Caco-2 (cell line): ENCODE measurements around the gene NTRK1. TPM values are rescaled to one million over a fixed set of nuclear protein-coding genes. Genes with fewer than 3 reads are reported as not detected.
"Not testable (repeated sequence)": the region's sequence is repeated elsewhere in the genome, so short reads cannot be mapped to it uniquely, and the experiment has no call there.

ENCODE experiments used
- BruUV-seq: library from RNA; stranded (reverse); fragments of 400-500 nt; replicated peaks from 2 replicates; lab custom pipeline; 2021; lab: Mats Ljungman, UMichigan
- CTCF ChIA-PET: fragments of 300-600 bp; sonication (Branson Sonifier 250); formaldehyde crosslinking; loops from one replicate; lab custom pipeline; 2022; ENCODE audit warnings: antibody characterized with exemption; lab: Charles Lee
- POLR2A ChIA-PET: fragments of 300-600 bp; sonication (Branson Sonifier 250); formaldehyde crosslinking; loops from one replicate; lab custom pipeline; 2022; ENCODE audit warnings: antibody characterized with exemption; lab: Charles Lee
- DNase-seq, 2 experiments: peaks; one replicate each; pipeline versions ENCODE4 v3.0.0 to v3.0.0-alpha.2; 2020 to 2022
- H3K27me3 ChIP-seq: replicated peaks from 2 replicates; pipeline ENCODE4 v1.6.0; 2011; ENCODE audit warnings: low read length; ENCODE audit not compliant: control insufficient read depth, insufficient read depth
- H3K36me3 ChIP-seq: 2 replicates; pipeline ENCODE4 v1.5.1; 2011; ENCODE audit warnings: low read length; ENCODE audit not compliant: control insufficient read depth, insufficient read depth
- H3K4me1 ChIP-seq: fragments of 250-450 bp; sonication (Bioruptor Pico); 2 replicates; pipeline ENCODE4 v1.5.1; 2020; ENCODE audit warnings: mild to moderate bottlenecking
- H3K4me3 ChIP-seq: 2 replicates; pipeline ENCODE4 v1.5.1; 2011; ENCODE audit warnings: low read depth, mild to moderate bottlenecking, control low read depth, low read length
- H3K9me3 ChIP-seq: fragments of 250-450 bp; sonication (Bioruptor Pico); 2 replicates; pipeline ENCODE4 v1.5.1; 2020; ENCODE audit warnings: mild to moderate bottlenecking, moderate library complexity
- H3K27ac Mint-ChIP-seq: one replicate; pipeline ENCODE4 v1.8.0; 2022; ENCODE audit warnings: mixed read lengths; ENCODE audit not compliant: unreplicated experiment
- H3K27me3 Mint-ChIP-seq: one replicate; pipeline ENCODE4 v1.8.0; 2022; ENCODE audit warnings: mixed read lengths; ENCODE audit not compliant: insufficient read depth, unreplicated experiment
- H3K36me3 Mint-ChIP-seq: one replicate; pipeline ENCODE4 v1.8.0; 2022; ENCODE audit warnings: mild to moderate bottlenecking, mixed read lengths; ENCODE audit not compliant: insufficient read depth, unreplicated experiment
- H3K4me1 Mint-ChIP-seq: one replicate; pipeline ENCODE4 v1.8.0; 2022; ENCODE audit warnings: low read depth, mixed read lengths; ENCODE audit not compliant: unreplicated experiment
- H3K4me3 Mint-ChIP-seq: one replicate; pipeline ENCODE4 v1.8.0; 2022; ENCODE audit warnings: mild to moderate bottlenecking, moderate library complexity, mixed read lengths; ENCODE audit not compliant: unreplicated experiment
- H3K9me3 Mint-ChIP-seq: one replicate; pipeline ENCODE4 v1.8.0; 2022; ENCODE audit warnings: mixed read lengths; ENCODE audit not compliant: unreplicated experiment
- intact Hi-C: fragments of 100-400 bp; cut with micrococcal nuclease; formaldehyde crosslinking; loops from one replicate; pipeline ENCODE4 v1.10.0; 2022; ENCODE audit not compliant: unreplicated experiment
- total RNA-seq: library from RNA; stranded (reverse); gene quantifications from 2 replicates; pipeline ENCODE4 v1.2.3, GENCODE V29; 2022
- TF ChIP-seq, protein P1 (sequence below), 2 experiments: fragments of 200-600 bp in 1 of 2; IDR thresholded peaks; 1 replicate in 1 of 2; 2 replicates in 1 of 2; pipeline versions ENCODE4 v1.5.1 to v1.8.0; 2011 to 2022; ENCODE audit warnings: antibody characterized with exemption in 1 of 2, control low read depth in 1 of 2, inconsistent platforms in 1 of 2, low read depth in 1 of 2, low read length in 1 of 2, mild to moderate bottlenecking in 1 of 2, moderate library complexity in 1 of 2; ENCODE audit not compliant: insufficient read depth in 1 of 2, severe bottlenecking in 1 of 2, unreplicated experiment in 1 of 2

NTRK1 gene
- total RNA-seq, 1 experiment from 2014 or later, result not detected

DNA sequence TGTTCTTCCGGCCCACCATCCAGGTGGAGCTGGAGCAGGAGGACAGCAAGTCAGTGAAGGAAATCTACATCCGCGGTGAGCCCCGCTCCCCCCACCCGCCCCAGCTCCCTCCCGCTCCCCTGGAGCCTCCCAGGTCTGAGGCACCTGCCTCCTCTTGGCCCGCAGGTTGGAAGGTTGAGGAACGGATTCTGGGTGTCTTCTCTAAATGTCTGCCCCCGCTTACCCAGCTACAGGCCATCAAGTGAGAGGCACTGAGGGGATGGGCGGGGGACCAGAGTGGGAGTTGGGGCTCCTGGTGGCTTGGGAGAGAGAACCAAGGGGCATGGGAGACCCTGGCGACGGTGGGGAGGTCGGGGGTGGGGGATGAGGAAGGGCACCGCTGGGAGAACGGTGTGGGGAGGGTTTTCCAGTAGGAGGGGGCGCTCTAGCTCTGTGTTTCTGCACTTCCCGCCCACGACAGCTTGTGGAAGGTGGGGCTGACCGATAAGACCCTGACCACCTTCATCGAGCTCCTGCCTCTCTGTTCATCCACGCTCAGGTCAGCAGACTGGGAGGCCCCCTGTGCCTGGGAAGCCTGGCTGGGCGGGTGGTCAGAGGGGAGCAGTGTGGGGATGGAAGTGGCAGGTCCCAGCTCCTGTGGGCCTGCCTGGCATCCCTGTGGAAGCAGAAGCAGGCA is 64.0 kb downstream of the NTRK1 start:
- intact Hi-C loops, result loop anchor here (10.0 kb wide), 1 partner anchor 150 kb away; no protein-coding TSS in a partner anchor
- Histone ChIP-seq H3K4me1 (peaks cover 4% of the 10 kb centered on the region; the same call in 1 of the 2 replicates), H3K9me3 (no peaks in the 10 kb centered on the region), H3K4me3 (no peak overlapping the region), H3K36me3 (no peaks in the 10 kb centered on the region), H3K27me3 (peaks cover 5% of the 10 kb centered on the region; the same call in 1 of the 2 replicates)
- ChIA-PET POLR2A (interaction anchor here (0.5 kb wide), 1 partner anchor 1096 kb away, joined by 3 read pairs; no protein-coding TSS in a partner anchor), CTCF (interaction anchor here (0.5 to 1.2 kb wide), 9 partner anchors 12 to 149 kb away, joined by 3 to 5 read pairs (median 3); no protein-coding TSS in a partner anchor)
- H3K27me3 Mint-ChIP-seq, result peaks cover 32% of the 10 kb centered on the region
- TF ChIP-seq, protein P1, sequence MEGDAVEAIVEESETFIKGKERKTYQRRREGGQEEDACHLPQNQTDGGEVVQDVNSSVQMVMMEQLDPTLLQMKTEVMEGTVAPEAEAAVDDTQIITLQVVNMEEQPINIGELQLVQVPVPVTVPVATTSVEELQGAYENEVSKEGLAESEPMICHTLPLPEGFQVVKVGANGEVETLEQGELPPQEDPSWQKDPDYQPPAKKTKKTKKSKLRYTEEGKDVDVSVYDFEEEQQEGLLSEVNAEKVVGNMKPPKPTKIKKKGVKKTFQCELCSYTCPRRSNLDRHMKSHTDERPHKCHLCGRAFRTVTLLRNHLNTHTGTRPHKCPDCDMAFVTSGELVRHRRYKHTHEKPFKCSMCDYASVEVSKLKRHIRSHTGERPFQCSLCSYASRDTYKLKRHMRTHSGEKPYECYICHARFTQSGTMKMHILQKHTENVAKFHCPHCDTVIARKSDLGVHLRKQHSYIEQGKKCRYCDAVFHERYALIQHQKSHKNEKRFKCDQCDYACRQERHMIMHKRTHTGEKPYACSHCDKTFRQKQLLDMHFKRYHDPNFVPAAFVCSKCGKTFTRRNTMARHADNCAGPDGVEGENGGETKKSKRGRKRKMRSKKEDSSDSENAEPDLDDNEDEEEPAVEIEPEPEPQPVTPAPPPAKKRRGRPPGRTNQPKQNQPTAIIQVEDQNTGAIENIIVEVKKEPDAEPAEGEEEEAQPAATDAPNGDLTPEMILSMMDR (IDR thresholded peaks at IDR 0.05; ENCODE audit: insufficient read depth in 1 of 2, low read depth in 1 of 2, low read length in 1 of 2, severe bottlenecking in 1 of 2, unreplicated experiment in 1 of 2), result no peak
- no peaks in the 10 kb centered on the region for H3K36me3 Mint-ChIP-seq
- H3K4me3 Mint-ChIP-seq, result peak overlapping the region; percentile 58
- H3K9me3 Mint-ChIP-seq, result no peaks in the 10 kb centered on the region
- peaks cover 6% of the 10 kb centered on the region for H3K4me1 Mint-ChIP-seq
- no peak overlapping the region for H3K27ac Mint-ChIP-seq
- DNase-seq, result no peak
- no TSS peak for BruUV-seq

DNA sequence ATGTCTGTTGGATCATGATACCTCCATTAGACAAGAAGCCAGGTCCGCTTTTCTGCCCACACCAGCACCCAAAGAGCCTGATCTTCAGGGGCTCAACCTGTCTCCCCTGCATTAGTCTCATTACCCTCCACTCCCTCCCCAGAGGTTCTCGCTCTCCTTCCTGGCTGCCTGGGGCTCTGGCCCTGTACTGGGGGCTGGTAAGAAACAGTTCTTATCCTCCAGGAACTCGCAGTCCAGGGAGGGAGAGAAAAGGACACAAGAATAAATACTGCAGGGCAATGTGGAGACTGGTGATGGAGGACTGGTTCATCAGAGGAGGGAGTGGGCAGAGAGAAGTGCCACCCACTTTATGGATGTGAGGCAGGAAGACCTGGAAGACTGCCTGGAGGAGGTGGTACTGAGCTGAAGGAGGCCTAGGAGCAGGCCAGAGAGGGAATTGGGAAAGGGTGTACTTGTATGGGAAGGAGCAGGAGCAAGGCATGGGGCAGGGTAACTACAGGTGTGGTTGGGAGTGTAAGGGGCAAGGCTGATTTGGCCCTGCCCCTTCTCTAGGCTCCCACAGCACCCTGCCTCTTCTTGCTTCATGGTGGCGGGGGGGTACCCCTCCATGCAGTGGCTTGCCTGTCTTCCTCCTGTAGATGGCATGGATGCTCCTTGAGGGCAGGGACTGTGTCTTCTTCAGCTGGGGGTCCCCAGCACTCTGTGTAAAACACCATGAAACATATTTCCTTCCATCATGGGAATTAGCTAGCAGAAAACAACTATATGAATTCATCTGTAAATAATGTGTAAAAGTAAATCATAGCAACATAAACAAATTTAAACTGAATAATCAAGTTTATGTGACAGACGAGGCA is 64.7 kb downstream of the NTRK1 start:
- Mint-ChIP-seq H3K4me3 (no peak overlapping the region), H3K36me3 (no peaks in the 10 kb centered on the region), H3K27me3 (peaks cover 35% of the 10 kb centered on the region), H3K9me3 (no peaks in the 10 kb centered on the region), H3K27ac (no peak overlapping the region), H3K4me1 (peaks cover 6% of the 10 kb centered on the region)
- POLR2A ChIA-PET, result no interaction called here
- peaks cover 5% of the 10 kb centered on the region; the same call in 1 of the 2 replicates for H3K27me3 ChIP-seq
- H3K4me1 ChIP-seq, result peaks cover under 1% of the 10 kb centered on the region; the same call in 1 of the 2 replicates
- no peak for DNase-seq
- intact Hi-C loops, result loop anchor here (2.0 to 10.0 kb wide), 2 partner anchors 149 to 237 kb away; no protein-coding TSS in a partner anchor
- CTCF ChIA-PET, result interaction anchor here (0.6 kb wide), 1 partner anchor 42 kb away, joined by 3 read pairs; no protein-coding TSS in a partner anchor
- H3K36me3 ChIP-seq, result no peaks in the 10 kb centered on the region
- no peak overlapping the region for H3K4me3 ChIP-seq
- no peaks in the 10 kb centered on the region for H3K9me3 ChIP-seq
- TF ChIP-seq, protein P1 (IDR thresholded peaks at IDR 0.05; ENCODE audit: insufficient read depth in 1 of 2, low read depth in 1 of 2, low read length in 1 of 2, severe bottlenecking in 1 of 2, unreplicated experiment in 1 of 2), result no peak
- BruUV-seq, result no TSS peak

- Mint-ChIP-seq H3K36me3 (peaks cover 7% of the 10 kb centered on the region), H3K27me3 (peaks cover 41% of the 10 kb centered on the region), H3K4me1 (peaks cover 6% of the 10 kb centered on the region), H3K9me3 (no peaks in the 10 kb centered on the region), H3K27ac (no peak overlapping the region), H3K4me3 (no peak overlapping the region)
- intact Hi-C loops, result loop anchor here (2.0 to 10.0 kb wide), 2 partner anchors 149 to 237 kb away; no protein-coding TSS in a partner anchor
- DNase-seq, result no peak
- TF ChIP-seq, protein P1 (IDR thresholded peaks at IDR 0.05; ENCODE audit: insufficient read depth in 1 of 2, low read depth in 1 of 2, low read length in 1 of 2, severe bottlenecking in 1 of 2, unreplicated experiment in 1 of 2), result no peak
- H3K4me3 ChIP-seq, result no peak overlapping the region
- no peaks in the 10 kb centered on the region for H3K36me3 ChIP-seq
- BruUV-seq, result no TSS peak
- ChIA-PET POLR2A (no interaction called here), CTCF (interaction anchor here (0.6 kb wide), 1 partner anchor 186 kb away, joined by 3 read pairs; no protein-coding TSS in a partner anchor)
- no peaks in the 10 kb centered on the region for H3K4me1 ChIP-seq
- no peaks in the 10 kb centered on the region for H3K9me3 ChIP-seq
- peaks cover 5% of the 10 kb centered on the region; the same call in 1 of the 2 replicates for H3K27me3 ChIP-seq
Measured at GRCh38 chr1:156926175-156926574, 65.5 kb downstream of the NTRK1 start.

GRCh38 chr1:156926695-156927094 is 66.0 kb downstream of the NTRK1 start:
- H3K36me3 ChIP-seq, DNase-seq, H3K9me3 Mint-ChIP-seq, H3K4me3 ChIP-seq, H3K27ac Mint-ChIP-seq, H3K4me1 Mint-ChIP-seq, BruUV-seq, H3K4me3 Mint-ChIP-seq, H3K9me3 ChIP-seq, H3K4me1 ChIP-seq, POLR2A ChIA-PET, H3K27me3 ChIP-seq: not testable (repeated sequence)
- Mint-ChIP-seq H3K27me3 (peaks cover 41% of the 10 kb centered on the region), H3K36me3 (peaks cover 12% of the 10 kb centered on the region)
- CTCF ChIA-PET, result interaction anchor here (0.6 to 1.4 kb wide), 2 partner anchors 43 to 186 kb away, joined by 3 to 10 read pairs; no protein-coding TSS in a partner anchor
- intact Hi-C loops, result loop anchor here (1.0 to 10.0 kb wide), 3 partner anchors 34 to 238 kb away; no protein-coding TSS in a partner anchor
